Esophagus squamous epithelium (tissue), 5 donors: ENCODE results near the gene IL31. TPM values are rescaled to one million over a fixed set of nuclear protein-coding genes. Genes with fewer than 3 reads are reported as not detected.

Experiments
- DNase-seq: peaks from one replicate; lab custom pipeline; 2025; lab: John Stamatoyannopoulos, UW
- H3K27ac ChIP-seq, 4 donors: fragments of 200-600 bp; sonication (generic); one replicate each; pipeline ENCODE4 v1.5.1; 2016 to 2019; ENCODE audit warnings: mild to moderate bottlenecking in 1 of 4
- H3K27me3 ChIP-seq, 4 donors: fragments of 200-600 bp; sonication (generic); 1 replicate in 3 of 4; 2 replicates in 1 of 4; pipeline versions ENCODE4 v1.5.1 to v1.6.0; 2017 to 2021; ENCODE audit warnings: antibody characterized with exemption in 1 of 4
- H3K36me3 ChIP-seq, 3 donors: fragments of 200-600 bp; sonication (generic); one replicate each; pipeline ENCODE4 v1.5.1; 2016 to 2019
- H3K4me1 ChIP-seq, 3 donors: fragments of 200-600 bp; sonication (generic); one replicate each; pipeline ENCODE4 v1.5.1; 2017 to 2019
- H3K4me3 ChIP-seq, 4 donors: fragments of 200-600 bp; sonication (generic); 1 replicate in 3 of 4; 2 replicates in 1 of 4; pipeline ENCODE4 v1.5.1; 2016 to 2019; ENCODE audit warnings: mild to moderate bottlenecking in 2 of 4, moderate library complexity in 1 of 4
- H3K9me3 ChIP-seq, 3 donors: fragments of 200-600 bp; sonication (generic); one replicate each; pipeline ENCODE4 v1.5.1; 2016 to 2019
- CTCF ChIP-seq, 6 experiments: fragments of 450-650 bp in 4 of 6; fragments of 200-600 bp in 2 of 6; sonication (generic) in 2 of 6; IDR thresholded peaks; one replicate each; pipeline ENCODE4 v1.5.1; 2016 to 2019; ENCODE audit warnings: antibody characterized with exemption in 6 of 6, mild to moderate bottlenecking in 4 of 6, moderate library complexity in 4 of 6
- POLR2A ChIP-seq, 4 donors: fragments of 450-650 bp; IDR thresholded peaks; one replicate each; pipeline ENCODE4 v1.6.1; 2017; ENCODE audit warnings: antibody characterized with exemption in 4 of 4, mild to moderate bottlenecking in 4 of 4, moderate library complexity in 3 of 4
- WGBS, 2 donors: methylation state at CpG; one replicate each; pipeline ENCODE4 v1.1.5; 2018; 5-methylcytosine and 5-hydroxymethylcytosine counted together
- intact Hi-C: fragments of 100-400 bp; cut with DNase I; formaldehyde crosslinking; loops from one replicate; pipeline ENCODE4 v1.15.0; 2022
- total RNA-seq, 4 donors: library from RNA; depleted of rRNA; stranded (reverse); fragments of >200 nt; gene quantifications; one replicate each; pipeline ENCODE4 v1.1.0, GENCODE V29; 2016
- donor health status: DM: yes; HTN: yes; CAD: no.

IL31 gene
- not detected for total RNA-seq

- WGBS, 2 donors = 72 to 81% methylated on average over 16 to 17 of the region's 17 CpGs
- Histone ChIP-seq H3K9me3 (no peaks in the 10 kb centered on the region), H3K27me3 (peaks cover 0 to 4% (median 0%) of the 10 kb centered on the region in 4 donors), H3K4me1 (no peaks in the 10 kb centered on the region), H3K27ac (no peak within 1 kb of the TSS), H3K4me3 (no peak within 1 kb of the TSS), H3K36me3 (no peaks in the 10 kb centered on the region)
- no peak for DNase-seq
- no peak for TF ChIP-seq CTCF (IDR thresholded peaks at IDR 0.05)
- TF ChIP-seq POLR2A (IDR thresholded peaks at IDR 0.05) = no peak
- intact Hi-C loops = no loop called here
These were observed at the start of gene IL31 for GRCh38 chr12:122174155-122174845. IL31 (minus strand) TSS chr12:122174221; CDS start chr12:122174172, 49 bp downstream.

GRCh38 chr12:122216445-122216844 is 42.4 kb upstream of the IL31 start:
- no peaks in the 10 kb centered on the region for H3K4me1 ChIP-seq
- H3K36me3 ChIP-seq = peaks cover 4 to 100% (median 51%) of the 10 kb centered on the region in 3 donors
- no peaks in the 10 kb centered on the region for H3K27me3 ChIP-seq
- H3K9me3 ChIP-seq = no peaks in the 10 kb centered on the region
- intact Hi-C loops = no loop called here
- WGBS, 2 donors = 100% methylated on average over 1 of the region's 1 CpG
- no peak for DNase-seq
- no peak overlapping the region for H3K4me3 ChIP-seq
- TF ChIP-seq POLR2A (IDR thresholded peaks at IDR 0.05) = no peak
- no peak for TF ChIP-seq CTCF (IDR thresholded peaks at IDR 0.05)
- H3K27ac ChIP-seq = no peak overlapping the region

GRCh38 chr12:122215771-122216170 is 41.8 kb upstream of the IL31 start:
- Histone ChIP-seq H3K27me3 (no peaks in the 10 kb centered on the region), H3K4me1 (no peaks in the 10 kb centered on the region), H3K9me3 (no peaks in the 10 kb centered on the region), H3K27ac (no peak overlapping the region), H3K36me3 (peaks cover 4 to 100% (median 51%) of the 10 kb centered on the region in 3 donors), H3K4me3 (no peak overlapping the region)
- intact Hi-C loops = no loop called here
- WGBS, 2 donors = 76 to 78% methylated on average over 5 of the region's 5 CpGs
- DNase-seq = no peak
- TF ChIP-seq POLR2A (IDR thresholded peaks at IDR 0.05) = no peak
- TF ChIP-seq CTCF (IDR thresholded peaks at IDR 0.05) = no peak

DNA sequence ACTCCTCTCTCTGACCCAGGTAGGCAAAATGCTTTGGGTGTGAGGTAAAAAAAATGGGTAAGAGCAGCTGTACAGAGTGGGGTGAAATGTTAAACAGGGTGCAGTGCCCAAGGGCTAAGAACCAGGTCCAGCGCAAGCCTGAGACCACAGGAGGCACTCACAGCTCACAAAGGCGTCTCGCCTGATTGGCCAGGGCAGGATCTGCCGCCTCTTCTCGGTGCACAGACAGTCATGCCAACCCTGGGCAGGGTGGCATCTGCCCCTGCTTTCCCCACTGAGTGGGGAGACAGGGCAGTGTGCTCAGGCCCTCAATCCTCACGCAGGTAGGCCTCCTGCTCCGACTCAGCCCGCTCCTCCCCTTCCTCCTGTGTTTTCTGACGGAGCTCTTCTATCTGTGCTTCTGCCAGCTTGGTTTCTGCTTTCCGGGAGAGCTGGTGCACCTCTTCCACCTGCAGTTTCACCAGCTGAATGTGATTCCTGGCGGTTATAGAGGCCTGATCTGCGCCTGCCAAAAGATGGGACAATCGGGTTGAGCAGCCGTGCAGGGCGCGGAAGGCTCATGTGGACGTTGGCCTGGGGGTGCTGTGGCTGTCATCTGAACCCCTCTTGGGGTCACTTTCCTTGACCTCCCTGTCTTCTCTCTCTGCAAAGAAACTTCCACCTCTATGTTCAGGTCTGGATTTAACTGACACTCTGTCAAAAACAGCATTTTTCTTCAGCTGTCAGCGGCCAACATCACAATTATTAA is 34.2 kb upstream of the IL31 start:
- H3K4me3 ChIP-seq = no peak overlapping the region
- H3K27ac ChIP-seq = no peak overlapping the region
- peaks cover 0 to 71% (median 26%) of the 10 kb centered on the region in 3 donors for H3K36me3 ChIP-seq
- 82 to 88% methylated on average over 11 to 17 of the region's 18 CpGs for WGBS, 2 donors
- intact Hi-C loops = no loop called here
- TF ChIP-seq POLR2A (IDR thresholded peaks at IDR 0.05) (no peak), CTCF (IDR thresholded peaks at IDR 0.05) (no peak)
- peaks cover 0 to 28% (median 9%) of the 10 kb centered on the region in 3 donors for H3K4me1 ChIP-seq
- H3K27me3 ChIP-seq = peaks cover 0 to 29% (median 2%) of the 10 kb centered on the region in 4 donors
- H3K9me3 ChIP-seq = no peaks in the 10 kb centered on the region
- no peak for DNase-seq

GRCh38 chr12:122207391-122207790 is 33.4 kb upstream of the IL31 start:
- peaks cover 0 to 37% (median 2%) of the 10 kb centered on the region in 4 donors for H3K27me3 ChIP-seq
- no peaks in the 10 kb centered on the region for H3K9me3 ChIP-seq
- H3K4me1 ChIP-seq = peaks cover 7 to 35% (median 14%) of the 10 kb centered on the region in 3 donors
- no peak for TF ChIP-seq POLR2A (IDR thresholded peaks at IDR 0.05)
- no peak for TF ChIP-seq CTCF (IDR thresholded peaks at IDR 0.05)
- H3K36me3 ChIP-seq = peaks cover 0 to 62% (median 17%) of the 10 kb centered on the region in 3 donors
- H3K27ac ChIP-seq = no peak overlapping the region
- H3K4me3 ChIP-seq = no peak overlapping the region
- intact Hi-C loops = no loop called here
- WGBS, 2 donors = 80 to 87% methylated on average over 7 of the region's 8 CpGs
- DNase-seq = no peak
